GM19372 (cell line): Measurements from ENCODE around the gene TCN2.
"Not testable (repeated sequence)": the region's sequence is repeated elsewhere in the genome, so short reads cannot be mapped to it uniquely, and the experiment has no call there.

Experiments used
- ATAC-seq: cut with Tn5 transposase; IDR thresholded peaks from one replicate; pipeline ENCODE4 v1.9.1; 2021; ENCODE audit warnings: mild to moderate bottlenecking, low read depth, moderate library complexity; ENCODE audit not compliant: unreplicated experiment

TCN2 gene

DNA sequence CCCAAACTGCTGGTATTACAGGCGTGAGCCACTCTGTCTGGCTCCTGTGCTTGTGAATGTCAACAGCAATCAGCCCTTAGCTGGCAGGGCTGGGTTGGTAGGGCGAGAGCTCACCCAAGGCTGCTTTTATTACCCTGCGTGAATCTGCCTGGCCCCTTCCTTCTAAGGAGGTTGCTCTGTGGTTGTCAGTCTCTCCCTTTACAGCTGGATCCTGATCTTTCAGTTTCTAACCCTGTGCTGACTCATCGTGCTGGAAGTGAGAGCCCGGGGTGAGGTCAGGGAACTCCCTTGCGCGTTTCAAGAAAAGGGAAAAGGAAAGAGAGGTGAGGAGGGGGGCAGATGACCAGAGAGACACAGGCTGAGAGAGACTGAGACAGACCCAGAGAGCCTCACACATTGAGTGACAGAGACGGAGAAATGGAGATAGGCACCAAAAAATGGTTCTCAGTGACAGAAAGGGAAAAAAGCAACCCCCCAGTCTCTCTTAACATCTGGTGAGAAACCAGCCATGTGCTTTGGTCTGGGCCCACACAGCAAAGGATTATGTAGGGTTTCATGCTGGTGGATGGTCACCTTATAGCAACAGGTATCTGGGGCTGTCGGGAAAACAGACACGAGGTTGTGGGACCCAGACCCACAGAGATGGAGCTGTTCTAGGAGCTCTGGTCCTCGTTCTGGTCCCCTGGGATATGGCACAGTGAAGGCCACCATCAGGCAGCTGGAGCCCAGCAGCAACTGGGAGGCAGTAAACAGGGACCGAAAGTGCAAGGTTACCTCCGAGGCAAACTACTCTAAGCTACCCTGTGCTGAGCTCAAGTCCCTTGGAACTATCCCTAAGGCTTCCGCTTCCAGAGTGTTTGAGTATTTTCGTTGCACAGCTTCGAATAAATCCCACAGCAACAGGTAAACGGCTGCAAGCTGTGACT is 2.5 kb downstream of the TCN2 start:
- no peak for ATAC-seq

DNA sequence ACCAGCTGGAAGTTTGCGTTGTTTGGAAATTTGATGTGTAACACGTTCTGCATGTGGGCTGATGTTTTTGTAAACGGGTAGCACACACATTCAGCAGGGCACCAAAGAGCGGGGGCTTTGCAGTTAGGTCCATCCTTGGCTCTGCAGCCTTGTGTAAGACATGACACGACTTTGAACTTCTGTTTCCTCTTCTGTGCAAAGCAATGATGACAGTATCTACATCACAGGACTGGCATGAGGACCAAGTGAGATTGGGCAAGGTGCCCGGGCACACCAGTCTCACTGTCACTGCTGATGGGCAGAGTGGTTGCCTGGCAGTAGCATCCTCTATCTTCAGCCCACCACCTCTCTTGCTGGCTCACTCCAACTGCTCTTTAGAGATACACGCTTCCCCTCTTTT is 3.3 kb downstream of the TCN2 start:
- ATAC-seq, result no peak

DNA sequence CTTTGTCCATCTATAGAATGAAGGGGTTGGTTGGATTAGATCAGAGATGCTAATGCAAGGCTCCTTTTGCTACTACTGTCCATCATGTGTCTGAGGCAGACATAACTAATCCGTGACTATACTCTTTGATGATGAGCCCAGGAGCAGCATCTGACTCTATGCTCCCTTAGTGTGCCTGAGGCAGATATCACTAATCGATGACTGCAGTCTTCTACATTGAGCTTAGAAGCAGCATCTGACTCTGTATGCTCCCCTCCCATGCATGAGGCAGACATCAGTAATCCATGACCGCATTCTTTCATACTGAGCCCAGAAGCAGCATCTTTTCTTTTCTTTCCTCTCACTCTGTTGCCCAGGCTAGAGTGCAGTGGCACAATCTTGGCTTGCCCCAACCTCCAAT is 4.2 kb downstream of the TCN2 start:
- no peak for ATAC-seq

DNA sequence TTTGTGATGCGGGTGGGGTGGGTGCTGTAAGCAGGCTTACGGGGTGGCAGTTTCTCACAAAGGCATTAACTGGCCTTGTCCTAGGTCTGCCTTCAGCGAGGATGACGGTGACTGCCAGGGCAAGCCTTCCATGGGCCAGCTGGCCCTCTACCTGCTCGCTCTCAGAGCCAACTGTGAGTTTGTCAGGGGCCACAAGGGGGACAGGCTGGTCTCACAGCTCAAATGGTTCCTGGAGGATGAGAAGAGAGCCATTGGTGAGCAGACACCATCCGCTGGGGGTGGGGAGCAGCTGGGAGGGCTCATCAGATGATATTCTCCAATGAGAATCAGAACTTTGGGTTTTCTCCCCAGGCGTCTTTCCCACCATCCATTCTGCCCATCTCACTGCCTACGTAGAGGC is 5.8 kb downstream of the TCN2 start:
- ATAC-seq, result no peak

DNA sequence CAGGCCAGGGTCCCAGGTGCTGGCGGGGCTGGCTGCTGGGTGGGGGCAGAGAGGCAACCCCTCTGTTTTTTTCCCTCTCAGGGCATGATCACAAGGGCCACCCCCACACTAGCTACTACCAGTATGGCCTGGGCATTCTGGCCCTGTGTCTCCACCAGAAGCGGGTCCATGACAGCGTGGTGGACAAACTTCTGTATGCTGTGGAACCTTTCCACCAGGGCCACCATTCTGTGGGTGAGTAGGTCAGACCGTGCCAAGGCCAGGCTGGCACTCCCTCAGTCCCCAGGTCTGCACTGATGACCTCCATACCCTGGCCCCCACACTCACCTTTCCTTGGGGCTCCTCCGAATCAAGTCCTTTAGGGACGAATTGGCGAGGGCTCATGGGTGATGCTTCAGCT is 7.3 kb downstream of the TCN2 start:
- no peak for ATAC-seq

DNA sequence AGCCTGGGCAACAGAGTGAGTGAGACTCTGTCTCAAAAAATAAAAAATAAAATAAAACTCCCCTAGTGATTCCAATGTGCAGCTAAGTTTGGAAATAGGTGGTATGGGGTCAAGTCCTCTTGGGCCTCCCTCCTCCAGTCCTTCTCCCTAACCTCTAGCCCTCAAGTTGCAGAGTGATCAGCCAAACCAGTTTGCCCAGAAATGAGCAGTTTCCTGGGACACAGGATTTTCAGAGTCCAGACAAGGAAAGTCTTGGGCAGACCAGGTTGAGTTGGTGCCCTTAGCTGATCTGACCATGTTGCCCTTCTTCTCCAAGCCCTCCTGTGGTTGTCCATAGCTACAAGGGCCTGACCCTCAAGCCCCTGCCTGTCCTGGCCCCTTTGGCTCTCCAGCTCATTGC is 7.9 kb downstream of the TCN2 start:
- no peak for ATAC-seq

DNA sequence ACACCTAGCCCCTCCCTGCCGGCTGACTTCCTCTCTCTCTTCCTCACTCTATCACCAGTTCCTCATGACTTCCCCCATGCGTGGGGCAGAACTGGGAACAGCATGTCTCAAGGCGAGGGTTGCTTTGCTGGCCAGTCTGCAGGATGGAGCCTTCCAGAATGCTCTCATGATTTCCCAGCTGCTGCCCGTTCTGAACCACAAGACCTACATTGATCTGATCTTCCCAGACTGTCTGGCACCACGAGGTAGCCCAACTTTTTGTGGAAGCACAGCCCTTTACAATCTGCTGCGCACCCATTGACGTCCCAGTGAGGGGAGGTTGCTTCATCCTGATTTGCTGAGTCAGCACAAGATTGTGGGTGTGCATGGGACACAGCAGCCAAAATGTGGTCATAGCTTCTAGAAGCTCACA is 8.6 kb downstream of the TCN2 start:
- no peak for ATAC-seq

DNA sequence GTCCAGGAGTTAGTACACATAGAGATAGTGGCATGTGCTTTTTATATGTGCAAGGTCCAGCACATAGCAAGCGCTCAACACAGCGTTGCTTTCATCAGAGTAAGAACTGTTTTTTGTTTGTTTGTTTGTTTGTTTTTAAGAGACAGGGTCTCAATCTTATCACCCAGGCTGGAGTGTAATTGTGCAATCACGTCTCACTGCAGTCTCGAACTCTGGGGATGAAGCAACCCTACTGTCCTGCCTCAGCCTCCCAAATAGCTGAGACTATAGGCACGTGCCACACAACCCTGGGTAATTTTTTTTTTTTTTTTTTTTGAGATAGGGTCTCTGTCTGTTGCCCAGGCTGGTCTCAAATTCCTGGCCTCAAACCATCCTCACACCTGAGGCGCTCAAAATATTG is 10.8 kb downstream of the TCN2 start:
- ATAC-seq, result no peak

DNA sequence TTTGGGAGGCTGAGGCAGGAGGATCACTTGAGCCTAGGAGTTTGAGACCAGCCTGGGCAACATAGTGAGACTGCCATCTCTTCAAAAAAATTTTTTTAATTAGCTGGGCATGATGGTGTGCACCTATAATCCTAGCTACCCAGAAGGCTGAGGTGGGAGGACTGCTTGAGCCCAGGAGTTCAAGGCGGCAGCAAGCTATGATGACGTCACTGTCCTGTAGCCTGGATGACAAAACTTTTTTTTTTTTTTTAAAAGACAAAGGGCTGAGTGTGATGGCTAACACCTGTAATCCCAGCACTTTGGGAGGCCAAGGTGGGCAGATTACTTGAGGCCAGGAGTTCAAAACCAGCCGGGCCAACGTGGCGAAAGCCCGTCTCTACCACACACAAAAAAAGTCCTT is 12.9 kb downstream of the TCN2 start:
- not testable (repeated sequence) for ATAC-seq

DNA sequence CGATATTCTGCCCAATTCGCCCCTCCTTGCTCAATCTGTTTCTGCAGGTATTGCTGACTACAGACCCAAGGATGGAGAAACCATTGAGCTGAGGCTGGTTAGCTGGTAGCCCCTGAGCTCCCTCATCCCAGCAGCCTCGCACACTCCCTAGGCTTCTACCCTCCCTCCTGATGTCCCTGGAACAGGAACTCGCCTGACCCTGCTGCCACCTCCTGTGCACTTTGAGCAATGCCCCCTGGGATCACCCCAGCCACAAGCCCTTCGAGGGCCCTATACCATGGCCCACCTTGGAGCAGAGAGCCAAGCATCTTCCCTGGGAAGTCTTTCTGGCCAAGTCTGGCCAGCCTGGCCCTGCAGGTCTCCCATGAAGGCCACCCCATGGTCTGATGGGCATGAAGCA is 19.4 kb downstream of the TCN2 start:
- ATAC-seq, result no peak

DNA sequence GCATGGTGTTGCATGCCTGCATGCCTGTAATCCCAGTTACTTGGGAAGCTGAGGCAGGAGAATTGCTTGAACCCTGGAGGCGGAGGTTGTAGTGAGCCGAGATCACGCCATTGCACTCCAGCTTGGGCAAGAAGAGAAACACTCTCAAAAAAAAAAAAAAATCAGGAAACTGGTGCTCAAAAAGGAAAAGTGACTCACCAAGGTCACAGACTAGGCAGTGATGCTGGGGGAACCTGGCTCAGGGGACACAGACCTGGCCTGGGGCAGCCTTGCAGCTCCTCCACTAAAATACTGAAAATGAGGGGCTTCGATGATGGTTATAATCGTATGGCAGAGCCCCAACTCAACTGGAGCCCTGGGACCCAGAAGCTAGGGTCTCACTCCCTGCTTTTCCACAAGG is 20.5 kb downstream of the TCN2 start:
- ATAC-seq, result no peak

DNA sequence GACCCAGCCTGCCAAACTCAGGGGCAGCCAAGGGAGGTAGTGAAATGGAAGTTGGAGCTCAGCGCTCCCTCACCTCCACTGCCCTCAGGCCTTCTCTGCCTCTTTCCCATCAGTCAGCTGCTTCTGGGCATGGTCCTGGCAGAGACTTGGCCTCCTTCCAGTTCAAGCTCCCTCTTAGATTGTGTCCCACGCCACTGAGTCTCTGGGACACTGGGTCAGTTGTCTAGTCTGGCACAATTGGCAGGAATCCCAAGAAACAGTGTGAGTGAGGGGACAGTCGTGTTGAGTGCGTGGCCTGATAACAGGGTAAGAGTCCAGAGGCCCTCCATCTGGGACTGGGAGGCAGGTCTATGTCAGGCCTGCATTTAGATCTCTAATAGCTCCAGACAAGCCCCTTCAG is 21.5 kb downstream of the TCN2 start:
- no peak for ATAC-seq

DNA sequence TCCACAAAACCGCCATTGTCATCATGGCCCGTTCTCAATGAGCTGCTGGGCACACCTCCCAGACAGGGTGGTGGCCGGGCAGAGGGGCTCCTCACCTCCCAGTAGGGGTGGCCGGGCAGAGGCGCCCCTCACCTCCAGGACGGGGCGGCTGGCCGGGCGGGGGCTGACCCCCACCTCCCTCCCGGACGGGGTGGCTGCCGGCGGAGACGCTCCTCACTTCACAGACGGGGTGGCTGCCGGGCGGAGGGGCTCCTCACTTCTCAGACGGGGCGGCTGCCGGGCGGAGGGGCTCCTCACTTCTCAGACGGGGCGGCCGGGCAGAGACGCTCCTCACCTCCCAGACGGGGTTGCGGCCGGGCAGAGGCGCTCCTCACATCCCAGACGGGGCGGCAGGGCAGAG is 24.5 kb downstream of the TCN2 start:
- not testable (repeated sequence) for ATAC-seq

DNA sequence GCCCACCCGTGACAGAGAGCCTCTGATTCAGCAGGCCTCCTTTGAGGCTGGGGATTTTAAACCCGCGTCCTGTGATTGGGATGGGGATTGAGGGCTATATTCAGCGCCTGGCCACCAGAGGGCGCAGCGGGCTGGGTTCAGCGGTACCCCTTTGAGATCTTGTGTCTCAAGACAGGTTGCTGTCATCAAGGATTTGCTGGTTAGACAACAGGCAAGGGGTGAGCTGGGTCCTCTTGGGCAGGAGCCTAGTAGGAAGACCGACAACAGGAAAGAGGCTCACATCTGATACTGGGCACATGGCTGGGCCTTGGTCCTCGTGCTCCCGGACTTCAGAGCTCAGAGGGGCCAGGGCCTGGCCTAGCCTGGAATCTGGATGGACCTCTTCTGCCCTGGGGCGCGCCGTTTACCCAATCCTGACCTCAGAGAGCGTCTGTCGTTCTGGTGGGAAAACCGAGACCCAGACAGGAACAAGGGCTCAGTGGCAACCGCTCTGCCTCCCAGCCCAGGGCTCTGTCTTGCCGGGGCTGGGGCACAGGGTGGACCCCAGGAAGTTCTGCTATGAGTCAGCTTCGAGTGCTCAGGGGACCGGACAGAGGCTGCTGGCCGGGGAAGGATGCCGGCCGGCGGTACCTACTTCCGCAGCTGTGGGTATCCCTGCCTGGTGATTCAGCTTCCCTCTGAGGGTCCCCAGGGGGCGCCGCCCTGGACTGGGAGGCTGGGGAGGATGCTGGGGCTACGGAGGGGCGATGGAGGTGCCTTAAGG is 27.7 kb downstream of the TCN2 start:
- ATAC-seq, result no peak

DNA sequence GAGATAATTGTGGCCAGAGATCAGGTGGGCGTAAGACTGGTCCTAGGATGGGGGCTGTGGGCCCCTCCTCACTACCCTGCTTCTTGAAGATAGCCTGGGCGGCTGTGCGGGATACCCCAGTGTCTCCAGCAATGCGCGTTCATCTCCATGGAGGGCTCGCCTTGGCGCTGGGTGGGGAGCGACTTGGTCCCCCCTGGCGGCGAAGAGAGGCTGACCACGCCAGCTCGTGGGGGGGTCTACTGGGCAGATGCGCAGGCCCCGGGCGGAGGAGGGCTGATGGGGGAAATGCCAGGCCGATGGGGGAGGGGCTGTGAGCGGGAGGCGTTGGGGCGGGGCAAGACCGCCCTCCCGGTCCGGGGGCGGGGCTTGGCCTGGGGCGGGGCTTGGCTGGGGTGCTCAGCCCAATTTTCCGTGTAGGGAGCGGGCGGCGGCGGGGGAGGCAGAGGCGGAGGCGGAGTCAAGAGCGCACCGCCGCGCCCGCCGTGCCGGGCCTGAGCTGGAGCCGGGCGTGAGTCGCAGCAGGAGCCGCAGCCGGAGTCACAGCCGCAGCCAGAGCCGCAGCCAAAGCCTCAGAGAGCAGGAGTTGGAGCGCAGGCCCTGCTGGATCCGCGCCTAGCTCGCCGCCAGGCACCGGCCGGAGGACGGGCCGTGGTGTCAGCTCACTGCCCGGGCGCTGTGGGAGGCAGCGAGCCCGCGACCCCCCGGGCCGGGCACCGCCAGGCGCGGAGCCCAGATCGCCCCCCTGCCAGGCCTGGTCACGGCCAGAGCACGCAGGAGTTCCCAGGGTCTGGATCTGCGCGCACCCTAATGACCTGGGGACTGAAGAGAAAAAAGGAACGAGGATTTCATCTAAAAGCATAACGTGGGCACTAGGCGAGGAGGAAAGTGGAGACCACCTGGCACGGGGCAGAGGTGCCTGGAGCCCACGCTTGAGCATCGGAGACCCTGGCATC is 28.6 kb downstream of the TCN2 start, which contains the start of gene SLC35E4:
Gene SLC35E4, plus strand, starts transcription at position 509 of the 953 bp plus-strand sequence. CDS start 670 bp downstream, outside the sequence.
- ATAC-seq, result peak; percentile 72

DNA sequence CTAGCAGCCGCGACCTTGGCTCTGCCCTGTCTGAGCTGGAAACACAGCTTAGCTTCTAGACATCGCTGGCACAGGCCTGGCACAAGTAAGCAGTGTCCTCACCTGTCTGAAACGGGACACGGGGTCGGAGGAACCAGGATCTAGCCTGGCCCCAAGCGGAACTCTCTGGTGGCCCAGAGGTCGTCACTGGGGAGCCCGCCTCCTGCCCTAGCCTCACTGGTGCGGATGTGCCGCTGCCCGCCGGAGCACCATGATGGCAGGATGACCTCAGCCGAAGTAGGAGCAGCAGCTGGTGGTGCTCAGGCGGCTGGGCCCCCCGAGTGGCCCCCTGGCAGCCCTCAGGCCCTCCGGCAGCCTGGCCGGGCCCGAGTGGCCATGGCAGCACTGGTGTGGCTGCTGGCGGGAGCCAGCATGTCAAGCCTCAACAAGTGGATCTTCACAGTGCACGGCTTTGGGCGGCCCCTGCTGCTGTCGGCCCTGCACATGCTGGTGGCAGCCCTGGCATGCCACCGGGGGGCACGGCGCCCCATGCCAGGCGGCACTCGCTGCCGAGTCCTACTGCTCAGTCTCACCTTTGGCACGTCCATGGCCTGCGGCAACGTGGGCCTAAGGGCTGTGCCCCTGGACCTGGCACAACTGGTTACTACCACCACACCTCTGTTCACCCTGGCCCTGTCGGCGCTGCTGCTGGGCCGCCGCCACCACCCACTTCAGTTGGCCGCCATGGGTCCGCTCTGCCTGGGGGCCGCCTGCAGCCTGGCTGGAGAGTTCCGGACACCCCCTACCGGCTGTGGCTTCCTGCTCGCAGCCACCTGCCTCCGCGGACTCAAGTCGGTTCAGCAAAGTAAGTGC is 29.5 kb downstream of the TCN2 start:
- no peak for ATAC-seq

DNA sequence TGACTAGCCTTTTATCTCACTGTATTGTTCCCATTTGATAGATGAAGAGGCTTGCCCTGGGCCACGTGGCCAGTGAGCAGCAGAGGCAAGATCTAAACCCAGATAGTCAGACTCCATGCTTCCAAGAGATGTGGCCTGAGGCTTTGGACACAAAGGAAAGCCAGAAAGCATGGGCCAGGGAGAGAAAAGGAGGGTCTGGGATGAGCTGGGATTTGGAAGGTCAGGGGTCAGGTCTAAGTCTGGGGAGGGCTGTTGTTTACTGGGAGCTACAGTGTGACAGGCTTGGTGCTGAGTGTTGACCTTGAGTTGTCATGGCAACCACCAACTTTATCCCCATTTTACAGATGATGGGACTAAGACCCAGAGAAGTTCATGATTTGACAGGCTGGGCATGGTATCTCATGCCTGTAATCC is 30.7 kb downstream of the TCN2 start:
- ATAC-seq, result no peak

DNA sequence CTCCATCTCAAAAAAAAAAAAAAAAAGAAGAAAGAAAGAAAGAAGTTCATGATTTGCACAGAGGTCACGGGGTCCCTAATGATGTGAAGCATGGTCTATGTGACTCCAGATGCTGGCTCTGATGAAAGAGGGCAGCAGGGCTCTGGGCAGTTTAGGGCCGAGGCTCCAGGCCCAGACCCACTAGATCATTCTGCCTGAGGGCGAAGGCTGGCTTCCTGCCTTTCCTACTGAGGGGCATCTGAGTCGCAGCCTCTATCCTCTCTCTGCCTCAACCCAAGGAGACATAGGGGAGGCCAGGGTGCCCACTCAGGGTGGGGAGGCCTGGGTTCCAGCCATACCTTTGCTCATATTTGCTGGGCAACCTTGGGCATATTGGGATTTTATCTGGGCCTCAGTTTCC is 33.4 kb downstream of the TCN2 start:
- ATAC-seq, result no peak

DNA sequence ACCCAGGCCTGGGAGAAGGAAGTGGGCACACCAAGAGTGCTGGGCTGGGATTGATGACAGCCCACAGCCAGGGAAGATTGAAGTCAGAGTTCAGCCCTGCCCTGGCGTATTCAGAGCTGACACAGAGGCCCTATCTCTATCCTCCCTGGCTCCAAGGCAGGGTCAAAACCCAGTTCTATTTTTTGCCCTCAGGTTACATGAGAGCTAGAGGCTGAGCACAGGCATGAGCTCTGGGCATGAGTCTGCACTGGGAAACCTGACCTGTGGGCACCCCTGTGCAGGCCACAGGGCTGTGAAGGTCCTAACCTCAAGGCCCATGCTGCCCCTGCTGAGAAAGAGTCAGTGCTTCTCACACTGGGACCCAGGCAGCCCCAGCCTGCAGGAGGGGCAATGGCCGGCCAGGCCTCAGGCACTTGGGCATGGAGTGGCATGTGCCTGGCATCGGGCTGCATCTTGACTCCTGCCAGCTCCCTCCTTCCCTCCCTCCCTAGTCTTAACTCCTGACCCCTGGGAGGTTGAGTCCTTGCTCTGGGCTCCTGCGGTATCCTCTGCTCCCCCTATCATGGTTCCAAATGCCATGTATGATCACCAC is 34.0 kb downstream of the TCN2 start:
- no peak for ATAC-seq
